Measurements from ENCODE around the gene TENT5C.

Gene TENT5C

DNA sequence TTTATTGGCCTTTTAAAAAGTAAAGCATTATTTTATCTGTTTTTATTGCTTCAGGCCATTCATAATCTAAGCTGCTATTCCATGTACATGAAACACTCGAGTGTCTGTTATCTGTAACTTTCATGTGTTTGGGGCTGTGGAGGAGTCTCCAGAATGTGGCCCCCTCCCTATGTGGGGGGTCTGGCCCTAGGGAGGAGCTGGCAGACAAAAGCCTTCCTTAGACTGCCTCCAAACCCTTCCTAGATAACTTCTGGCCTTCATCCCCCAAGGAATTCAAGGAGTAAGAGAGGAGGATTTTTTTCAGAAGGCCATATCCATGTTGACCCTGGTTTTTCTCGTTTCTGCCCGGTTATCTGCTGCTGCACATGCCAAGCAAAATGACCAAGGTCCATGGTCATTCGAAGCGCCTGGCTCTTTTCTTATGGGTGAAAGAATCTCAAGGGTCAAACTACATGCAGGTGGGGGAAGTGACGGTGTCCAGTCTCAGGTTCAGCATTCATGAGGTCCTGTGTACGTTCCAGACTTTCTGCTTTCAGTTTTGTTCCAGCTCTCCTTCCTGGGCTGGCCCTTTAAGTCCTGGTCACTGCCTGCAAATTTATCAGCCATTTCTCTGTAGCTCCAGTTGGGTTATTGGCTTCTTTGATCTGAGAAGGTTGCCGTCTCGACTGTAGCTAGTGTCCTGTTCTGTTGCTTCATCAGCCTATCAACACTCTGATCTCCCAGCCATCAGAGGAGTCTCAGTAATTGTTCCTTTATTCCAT lies 8.3 kb downstream of the TENT5C start:
- DNase-seq (ENCODE audit: low read depth), result no peak

DNA sequence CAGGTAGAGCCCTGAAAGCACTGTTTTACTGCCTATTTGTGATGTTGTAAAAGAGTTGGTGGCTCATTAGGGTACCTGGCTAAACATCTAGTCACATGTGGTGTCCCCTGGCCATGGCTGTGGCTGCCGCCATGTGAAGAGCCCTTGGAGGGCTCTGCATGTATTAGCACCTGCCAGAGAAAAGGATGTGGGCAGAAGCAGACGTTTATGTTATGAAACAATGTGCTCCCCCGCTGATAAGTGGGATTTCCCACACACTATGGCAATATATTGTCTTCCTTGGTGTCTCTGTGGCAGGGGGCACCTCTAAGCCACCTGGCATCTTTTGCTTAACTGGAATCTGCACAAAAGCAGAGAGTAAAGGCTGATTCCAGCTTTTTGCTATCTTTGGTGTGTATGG lies 9.6 kb downstream of the TENT5C start:
- no peak for DNase-seq (ENCODE audit: low read depth)

DNA sequence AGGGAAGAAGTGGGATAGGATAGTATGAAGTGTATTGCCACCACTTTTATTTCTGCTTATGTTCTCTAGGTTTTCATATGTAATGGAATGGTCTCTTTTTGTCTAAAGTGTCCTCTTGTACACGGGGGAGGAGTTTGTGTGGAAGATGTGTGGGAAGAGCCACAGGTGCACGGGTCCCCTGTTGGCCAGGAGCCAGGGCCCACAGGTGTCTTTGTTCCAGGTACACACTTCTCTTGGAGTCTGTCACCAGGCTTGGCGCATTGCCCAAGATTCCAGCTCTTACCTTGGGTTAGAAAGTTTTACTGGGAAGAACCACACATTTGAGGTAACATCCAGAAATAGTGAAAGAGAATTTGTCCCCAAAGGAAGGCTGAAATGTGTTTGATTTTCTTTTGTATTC lies 10.5 kb downstream of the TENT5C start:
- no peak for DNase-seq (ENCODE audit: low read depth)

DNA sequence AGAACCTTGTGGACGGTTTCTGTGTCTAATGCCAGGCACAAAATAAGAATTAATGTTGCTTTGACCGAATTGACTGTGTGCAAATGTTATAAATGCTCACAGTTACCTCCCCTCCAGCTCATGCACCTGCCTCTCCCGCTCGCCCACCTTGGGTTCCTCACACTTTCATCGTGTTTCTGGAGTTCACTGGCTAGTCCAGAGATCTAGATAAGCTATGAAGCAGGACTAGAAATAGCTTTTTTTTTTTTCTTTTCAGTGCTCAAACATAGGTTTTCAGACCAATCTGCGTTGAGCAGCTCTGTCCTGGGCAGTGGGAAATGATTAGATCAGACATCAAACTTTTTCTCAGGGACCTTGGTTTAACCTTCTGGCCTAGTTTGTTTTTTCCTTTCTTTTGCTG lies 11.1 kb downstream of the TENT5C start:
- DNase-seq (ENCODE audit: low read depth), result no peak

DNA sequence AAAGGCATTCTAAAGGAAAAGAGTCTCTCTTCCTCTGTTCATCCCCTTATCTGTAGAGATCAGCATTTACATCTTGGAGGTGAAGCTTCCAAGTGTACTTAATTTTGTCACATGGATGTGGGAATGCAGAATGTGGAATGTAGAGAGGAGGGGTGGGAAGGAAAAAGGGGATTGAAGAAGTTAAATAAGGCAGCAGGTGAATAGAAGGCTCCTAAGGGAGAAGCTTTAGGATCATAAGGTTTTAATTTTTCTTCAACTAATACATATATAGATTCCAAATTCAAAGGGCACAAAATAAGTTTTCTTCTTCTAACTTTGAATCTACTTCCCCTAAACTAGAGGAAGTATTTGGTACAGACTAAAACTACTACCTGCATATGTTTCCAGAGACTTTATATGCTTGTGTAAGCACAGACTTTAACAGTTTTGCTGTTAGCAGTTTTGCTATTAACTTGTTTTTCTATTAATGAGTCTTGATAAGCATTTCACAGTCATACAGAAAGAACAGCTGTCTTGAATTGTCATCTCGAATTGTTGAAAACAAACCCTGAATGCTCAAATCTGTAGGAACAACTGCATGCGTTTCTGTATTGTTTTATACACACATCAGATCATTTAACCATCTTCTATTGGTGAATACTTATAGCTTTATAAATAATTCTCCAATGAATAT lies 12.7 kb downstream of the TENT5C start:
- no peak for DNase-seq (ENCODE audit: low read depth)

DNA sequence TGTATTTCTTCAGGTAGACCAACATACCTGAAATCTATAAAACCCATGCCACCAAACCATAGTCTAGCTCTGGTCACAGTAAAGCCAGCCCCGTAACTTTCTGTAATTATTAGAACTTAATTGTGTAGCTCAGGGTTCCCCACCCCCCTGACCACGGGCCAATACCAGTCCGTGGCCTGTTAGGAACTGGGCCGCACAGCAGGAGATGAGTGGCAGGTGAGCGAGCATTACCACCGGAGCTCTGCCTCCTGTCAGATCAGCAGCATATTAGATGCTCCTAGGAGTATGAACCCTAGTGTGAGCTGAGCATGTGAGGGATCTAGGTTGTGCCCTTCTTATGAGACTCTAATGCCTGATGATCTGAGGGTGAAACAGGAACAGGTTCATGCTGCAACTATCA lies 14.6 kb downstream of the TENT5C start:
- no peak for DNase-seq (ENCODE audit: low read depth)

DNA sequence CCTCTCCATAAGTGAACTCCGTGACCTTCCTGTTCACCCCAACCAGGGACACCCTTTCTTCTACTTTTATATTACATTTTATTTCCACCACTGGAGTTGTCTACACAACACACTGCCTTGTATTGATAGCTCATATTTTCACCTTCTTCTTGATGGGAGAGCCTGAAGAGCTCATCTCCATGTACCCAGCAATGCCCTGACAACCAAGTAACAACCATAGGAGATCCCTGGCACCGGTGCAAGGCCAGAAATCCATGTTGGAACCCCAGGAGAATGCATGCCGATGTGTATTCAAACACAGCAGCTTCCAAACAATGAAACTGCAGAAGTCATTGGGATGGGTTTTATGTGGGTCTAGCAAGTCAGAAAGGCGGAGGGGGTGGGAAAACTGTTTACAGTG lies 15.5 kb downstream of the TENT5C start:
- DNase-seq (ENCODE audit: low read depth), result no peak

DNA sequence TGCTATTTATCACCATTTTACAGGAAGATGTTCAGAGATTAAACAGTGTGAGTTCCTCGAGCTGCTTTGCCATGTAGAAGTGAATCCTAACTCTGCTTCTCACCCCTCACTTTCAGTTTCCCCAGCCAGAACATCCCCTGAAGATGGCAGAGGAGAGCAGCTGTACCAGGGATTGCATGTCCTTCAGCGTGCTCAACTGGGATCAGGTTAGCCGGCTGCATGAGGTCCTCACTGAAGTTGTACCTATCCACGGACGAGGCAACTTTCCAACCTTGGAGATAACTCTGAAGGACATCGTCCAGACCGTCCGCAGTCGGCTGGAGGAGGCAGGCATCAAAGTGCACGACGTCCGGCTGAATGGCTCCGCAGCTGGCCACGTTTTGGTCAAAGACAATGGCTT lies 16.9 kb downstream of the TENT5C start:
- no peak for DNase-seq (ENCODE audit: low read depth)

DNA sequence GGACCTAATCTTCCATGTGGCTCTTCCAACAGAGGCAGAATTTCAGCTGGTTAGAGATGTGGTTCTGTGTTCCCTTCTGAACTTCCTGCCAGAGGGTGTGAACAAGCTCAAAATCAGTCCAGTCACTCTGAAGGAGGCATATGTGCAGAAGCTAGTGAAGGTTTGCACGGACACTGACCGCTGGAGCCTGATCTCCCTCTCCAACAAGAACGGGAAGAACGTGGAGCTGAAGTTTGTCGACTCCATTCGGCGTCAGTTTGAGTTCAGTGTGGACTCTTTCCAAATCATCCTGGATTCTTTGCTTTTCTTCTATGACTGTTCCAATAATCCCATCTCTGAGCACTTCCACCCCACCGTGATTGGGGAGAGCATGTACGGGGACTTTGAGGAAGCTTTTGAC lies 17.3 kb downstream of the TENT5C start:
- no peak for DNase-seq (ENCODE audit: low read depth)

DNA sequence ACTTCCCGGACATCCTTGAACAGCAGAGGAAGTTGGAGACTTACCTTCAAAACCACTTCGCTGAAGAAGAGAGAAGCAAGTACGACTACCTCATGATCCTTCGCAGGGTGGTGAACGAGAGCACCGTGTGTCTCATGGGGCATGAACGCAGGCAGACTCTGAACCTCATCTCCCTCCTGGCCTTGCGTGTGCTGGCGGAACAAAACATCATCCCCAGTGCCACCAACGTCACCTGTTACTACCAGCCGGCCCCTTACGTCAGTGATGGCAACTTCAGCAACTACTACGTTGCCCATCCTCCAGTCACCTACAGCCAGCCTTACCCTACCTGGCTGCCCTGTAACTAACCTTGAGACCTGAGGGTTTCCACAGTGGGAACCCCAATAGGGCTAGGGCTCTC lies 17.9 kb downstream of the TENT5C start:
- DNase-seq (ENCODE audit: low read depth), result no peak

DNA sequence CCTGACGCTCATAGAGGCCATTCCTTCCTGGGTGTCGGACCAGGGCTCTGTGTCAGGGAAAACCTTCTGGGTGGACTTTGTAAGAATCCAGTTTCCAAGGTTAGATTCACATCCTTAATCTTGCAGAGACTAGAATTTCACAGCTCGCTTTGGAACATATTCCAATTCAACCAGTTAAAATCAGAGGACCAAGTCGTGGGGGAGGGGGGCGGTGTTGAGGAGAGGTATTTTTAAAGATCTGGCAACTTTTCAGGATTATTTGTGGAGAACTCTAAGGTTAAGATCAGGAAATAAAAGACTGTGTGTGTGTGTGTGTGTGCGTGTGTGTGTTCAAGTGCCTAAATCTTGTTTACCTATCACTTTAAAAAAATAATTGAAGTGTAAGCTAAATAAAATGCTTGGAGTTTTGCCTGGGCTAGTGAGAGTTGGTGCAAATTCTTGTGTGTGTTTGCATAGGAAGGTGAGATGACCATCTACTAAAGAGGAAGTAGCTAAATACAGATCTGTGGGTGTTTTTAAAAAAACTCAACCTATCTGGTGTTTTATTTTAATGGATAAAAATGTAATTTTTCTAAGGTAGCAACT lies 21.8 kb downstream of the TENT5C start:
- no peak for DNase-seq (ENCODE audit: low read depth)

DNA sequence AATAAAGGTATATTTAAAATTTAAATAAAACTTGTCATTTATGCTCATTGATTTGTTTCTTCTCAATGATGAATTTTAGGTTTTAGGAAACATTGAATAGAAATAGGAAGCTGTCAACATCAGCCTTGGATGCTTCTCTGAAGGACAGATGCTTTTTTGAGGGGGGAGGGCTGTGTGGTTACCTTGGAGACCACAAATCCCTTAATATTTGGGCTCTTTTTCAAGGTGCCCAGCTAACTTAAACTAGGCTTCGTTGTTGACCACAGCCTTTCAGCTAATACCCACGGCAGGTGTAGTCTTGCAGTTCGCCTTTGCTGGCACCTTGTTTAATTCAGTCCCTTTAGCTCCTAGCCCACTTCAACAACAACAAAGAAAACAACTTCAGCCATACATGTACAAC lies 22.5 kb downstream of the TENT5C start:
- no peak for DNase-seq (ENCODE audit: low read depth)

DNA sequence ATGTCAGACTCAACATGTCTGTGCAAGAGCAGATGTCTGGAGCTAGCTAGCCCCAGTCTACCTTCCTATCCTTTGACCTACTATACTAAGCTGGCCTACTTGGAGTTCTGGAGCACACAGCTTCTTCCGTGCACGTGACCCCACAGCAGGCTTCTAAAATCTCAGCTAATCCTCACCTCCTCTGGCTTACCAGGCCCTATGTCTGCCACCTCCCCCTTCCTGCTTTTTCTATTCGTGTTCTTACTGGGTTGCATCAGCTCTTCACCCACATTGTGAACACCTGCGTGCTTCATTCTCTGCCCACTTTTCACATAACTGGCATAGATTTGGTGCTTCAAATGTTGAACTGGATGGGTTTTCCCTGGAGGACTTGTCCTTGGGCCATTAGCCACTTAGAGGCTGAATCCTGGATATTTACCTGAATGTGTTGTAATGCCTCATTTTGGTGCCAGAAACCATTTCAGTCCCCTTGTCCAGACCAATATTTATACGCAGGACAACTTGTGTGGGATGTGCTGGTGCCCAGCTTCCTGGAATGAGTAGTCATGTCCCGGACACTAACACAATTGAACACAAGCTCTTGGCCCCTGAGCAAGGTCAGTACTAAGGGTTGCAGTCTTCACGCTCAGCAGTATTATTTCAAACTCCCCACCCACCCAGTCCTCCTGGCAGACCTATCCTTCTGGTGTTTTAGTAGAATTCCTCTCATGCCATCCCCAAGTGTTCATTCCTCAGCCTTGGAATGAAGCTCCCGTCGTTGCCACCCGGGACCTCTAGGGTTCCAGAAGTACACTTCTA lies 24.0 kb downstream of the TENT5C start:
- no peak for DNase-seq (ENCODE audit: low read depth)

DNA sequence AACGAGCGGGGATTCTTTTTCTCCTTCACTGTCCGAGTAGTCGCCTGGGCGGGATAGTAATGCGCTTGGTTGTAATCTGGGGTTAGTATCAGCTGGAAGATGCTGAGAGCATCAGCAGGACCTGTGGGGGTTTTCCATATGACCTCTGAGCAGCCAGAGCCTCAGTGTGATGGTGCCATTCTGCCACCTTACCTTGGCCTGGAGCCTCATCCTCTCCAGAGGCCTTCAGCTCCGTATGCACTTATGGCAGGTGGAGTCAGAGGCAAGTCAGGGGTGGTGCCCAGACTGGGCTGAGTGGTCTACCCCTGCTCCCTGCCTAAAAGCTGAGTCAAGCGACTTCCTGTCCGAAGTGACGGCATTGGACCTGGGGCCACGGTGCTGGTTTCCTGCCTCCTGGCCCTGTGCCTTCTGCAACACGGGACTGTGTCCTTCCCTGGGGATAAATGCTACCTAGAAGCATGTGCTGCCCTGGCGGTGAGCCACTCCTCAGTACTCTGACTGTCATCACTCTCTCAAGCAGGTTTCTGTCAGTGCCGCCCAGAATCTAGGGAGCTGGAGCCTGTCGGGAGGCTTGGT lies 24.7 kb downstream of the TENT5C start:
- no peak for DNase-seq (ENCODE audit: low read depth)

DNA sequence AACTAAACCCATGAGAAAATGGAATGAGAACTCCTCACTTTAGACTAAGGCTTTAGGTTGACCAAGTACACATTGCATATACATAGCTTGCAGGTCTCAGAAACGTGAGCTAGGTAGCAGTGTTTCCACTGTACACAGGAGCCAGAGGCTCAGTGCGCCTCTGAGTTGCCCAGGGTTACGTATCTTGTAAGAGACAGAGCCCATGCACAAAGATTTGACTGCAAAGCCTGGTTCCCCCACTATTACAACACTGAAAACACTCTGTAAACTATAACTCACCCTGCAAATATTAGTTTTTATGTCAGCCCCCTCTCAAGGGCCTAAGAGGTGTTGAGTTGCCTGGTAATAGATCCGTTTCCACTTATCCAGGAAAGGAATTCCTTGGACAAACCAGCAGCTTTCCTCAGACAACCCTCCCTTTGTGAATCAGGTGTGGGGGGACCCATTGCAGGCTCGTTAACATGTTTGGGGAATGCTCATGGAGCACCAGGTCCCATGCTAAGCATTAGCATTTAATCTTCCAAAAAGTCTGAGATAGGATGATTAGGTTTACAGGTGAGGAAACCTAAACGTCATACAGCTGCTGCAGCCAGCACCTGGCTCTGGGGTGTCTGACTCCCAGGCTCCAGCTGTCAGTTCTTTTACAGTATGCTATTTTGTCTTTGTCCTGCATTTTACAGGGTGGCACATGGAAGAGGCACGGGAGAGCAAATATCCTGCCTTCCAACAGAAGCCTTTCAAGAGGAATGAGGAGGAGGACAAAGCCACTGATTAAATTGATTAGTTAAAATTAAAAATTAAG lies 25.7 kb downstream of the TENT5C start:
- no peak for DNase-seq (ENCODE audit: low read depth)

DNA sequence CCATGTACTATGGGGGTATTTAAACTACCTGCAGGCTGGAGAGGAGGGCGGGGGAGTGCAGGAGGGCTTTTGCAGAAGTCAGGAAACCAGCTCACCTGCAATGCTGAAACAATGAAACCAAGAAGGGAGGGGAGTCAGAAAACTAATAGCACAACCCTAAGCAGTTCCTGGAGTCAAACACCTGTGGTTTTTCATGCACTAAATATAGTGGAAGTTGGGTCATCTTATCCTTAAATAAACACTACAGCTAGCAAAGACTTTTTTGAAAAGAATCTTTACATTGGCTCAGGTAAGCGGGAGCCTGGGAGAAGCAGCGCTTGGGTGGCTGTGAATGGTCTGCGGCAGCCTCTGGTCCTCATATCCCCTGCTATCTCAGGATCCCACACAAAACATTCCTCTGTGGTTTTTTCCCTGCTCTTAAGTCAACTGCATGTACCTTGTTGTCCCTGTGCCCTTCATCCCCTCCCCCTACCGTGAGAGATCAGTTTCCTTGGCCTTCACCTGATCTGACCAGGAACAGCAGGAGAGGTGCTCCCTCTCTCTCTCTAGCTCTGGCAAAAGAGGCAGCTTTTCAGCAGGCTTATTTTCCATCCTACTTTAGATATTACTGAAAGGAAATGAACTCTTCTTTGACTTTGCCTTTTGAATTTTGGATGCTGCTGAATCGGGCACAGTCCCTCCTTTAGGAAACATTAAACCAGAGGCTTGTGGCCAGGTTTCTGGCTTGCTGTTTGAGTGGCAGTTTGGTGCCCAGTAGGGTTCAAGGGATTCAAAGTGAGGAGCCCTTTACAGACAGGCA lies 26.6 kb downstream of the TENT5C start:
- DNase-seq (ENCODE audit: low read depth), result no peak

DNA sequence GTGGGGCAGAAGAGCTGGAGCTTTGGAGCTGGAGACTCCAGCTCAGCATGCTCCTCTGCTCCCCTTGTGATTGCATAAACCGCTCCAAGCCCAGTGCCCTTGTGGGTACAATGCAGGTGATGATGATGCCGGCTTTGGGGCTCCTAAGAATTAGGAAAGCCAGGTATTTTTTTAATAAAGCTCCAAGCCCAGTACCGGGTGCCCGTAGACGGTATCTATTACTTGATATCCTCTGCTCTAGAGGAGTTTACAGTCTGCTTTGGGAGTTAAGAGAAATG lies 27.2 kb downstream of the TENT5C start:
- no peak for DNase-seq (ENCODE audit: low read depth)

DNA sequence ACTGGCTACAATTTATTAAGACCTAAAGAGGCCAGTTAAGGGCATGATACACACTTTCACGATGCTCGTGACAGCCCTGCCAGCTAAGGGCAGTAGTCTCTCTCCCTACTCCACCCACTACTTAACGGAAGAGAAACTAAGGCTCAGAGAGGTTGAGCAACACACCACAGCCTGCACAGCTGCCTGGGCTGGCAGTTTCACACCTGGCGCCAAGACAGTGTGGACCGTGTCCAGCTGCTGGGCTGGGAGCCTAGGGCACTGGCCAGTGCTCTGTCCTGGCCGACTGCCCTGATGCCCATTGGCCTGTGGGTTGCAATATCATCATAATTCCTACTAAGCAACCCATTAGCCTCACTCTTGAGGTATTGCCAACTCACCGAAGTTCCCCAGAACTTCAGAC lies 27.6 kb downstream of the TENT5C start:
- DNase-seq (ENCODE audit: low read depth), result no peak

DNA sequence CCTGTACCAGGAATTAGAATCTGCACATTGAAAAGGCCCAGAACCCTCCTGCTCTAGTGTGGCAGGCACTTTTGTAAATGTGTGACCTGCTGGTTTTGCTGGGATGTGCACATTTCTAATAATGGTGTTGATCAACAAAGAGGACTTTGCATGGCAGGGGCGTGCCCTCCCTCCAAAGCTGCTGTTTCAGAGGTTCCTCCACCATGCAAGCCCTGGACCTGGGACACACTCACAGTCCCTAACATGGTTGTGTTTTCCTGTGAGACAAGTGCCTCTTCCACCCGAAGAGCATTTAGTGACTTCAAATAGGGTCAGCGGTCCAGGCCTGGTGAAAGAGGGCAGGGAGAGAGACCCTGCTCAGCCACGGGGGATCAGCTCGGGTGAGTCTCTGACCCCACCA lies 28.1 kb downstream of the TENT5C start:
- no peak for DNase-seq (ENCODE audit: low read depth)

DNA sequence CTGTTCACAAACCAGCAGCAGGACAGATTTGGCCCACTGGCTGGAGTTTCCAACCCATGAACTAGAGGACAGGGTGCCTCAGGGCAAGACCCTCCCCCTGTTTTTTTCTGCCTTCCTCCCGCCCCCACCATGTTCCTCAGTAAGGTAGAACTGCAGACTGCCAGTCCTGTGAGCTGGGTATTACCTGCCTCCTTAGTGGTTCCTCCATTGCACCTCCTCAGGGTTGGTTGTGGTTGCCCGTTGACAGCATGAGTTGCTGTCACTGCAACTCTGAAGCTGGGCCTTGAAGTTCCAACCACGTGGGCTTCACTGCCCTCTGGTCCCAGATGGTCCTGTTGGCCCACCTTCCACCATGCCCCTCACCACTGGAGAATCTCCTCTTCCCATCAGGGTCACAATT lies 28.8 kb downstream of the TENT5C start:
- DNase-seq (ENCODE audit: low read depth), result no peak

DNA sequence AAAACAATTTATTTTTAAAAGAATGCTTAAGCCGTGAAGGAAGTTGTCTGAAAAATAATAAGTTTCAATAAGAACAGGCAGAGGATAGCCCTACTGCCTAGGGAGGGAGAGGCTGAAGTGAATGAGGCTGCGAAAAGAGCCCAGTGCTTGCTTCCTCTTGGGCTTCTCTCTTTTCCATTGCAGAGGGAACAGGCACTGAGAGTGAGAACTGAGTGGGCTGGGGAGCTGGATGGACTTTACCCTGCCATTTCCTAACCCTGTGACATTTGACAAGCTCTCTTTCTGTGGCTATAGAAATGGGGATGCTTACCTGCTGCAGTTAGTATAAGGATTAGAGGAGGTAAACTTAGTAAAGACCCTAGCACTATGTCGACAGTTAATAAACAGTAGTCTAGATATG lies 30.0 kb downstream of the TENT5C start:
- no peak for DNase-seq (ENCODE audit: low read depth)

Data from iris pigment epithelial cell (primary cell).